NCI-H2227 treated with DMSO at 0.1 percent for 48 hours (cell line): ENCODE measurements around the gene ARHGEF9.
A peak's percentile ranks its signal among the peaks of the same experiment; 100 is the strongest.
"Not testable (repeated sequence)": the region's sequence is repeated elsewhere in the genome, so short reads cannot be mapped to it uniquely, and the experiment has no call there.

Experiments used
- DNase-seq: peaks from one replicate; lab custom pipeline; 2025; lab: John Stamatoyannopoulos, UW

ARHGEF9 gene

DNA sequence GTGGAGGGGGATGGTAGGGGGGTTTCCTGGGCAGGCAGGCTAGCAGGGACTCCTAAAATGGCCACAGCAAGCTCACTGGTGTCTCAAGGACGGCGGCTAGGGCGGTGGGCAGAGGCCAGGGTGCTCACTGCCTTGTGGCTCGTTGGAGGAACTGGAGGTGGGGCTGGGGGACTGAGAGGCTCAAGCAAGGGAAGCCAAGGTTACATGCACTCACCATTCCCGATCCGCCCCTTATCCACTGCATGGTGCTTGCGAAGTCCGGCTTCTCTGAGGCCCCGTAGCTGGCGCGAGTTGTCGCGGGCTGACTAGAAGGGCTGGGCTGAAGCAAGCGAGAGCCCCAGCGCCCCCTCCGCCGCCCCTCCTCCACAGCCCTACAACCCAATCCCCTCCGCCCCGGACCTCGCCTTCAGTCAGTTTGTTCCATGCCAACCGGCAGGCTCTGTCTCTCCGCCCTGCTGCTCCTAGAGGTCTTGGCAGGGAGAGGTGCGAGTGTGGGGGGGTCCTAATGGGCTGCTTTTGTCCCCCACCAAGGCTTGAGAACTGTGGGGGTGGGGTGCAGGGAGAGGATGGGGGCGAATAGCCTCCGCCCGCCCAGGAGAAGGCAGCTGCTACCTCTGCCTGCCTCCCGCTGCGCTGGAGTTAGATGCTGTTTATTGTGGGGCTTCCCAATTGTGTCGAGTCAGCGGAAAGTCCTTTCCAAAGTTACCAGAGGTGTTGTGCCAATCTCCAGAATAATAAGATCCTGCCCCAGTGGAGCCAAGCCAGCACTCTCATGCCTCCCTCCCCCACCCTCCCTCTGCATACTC, at the start of gene ARHGEF9:
ARHGEF9 (minus strand) TSS at position 313 of the 806 bp plus-strand sequence; CDS start at position 244, 69 bp downstream.
- DNase-seq: no peak

DNA sequence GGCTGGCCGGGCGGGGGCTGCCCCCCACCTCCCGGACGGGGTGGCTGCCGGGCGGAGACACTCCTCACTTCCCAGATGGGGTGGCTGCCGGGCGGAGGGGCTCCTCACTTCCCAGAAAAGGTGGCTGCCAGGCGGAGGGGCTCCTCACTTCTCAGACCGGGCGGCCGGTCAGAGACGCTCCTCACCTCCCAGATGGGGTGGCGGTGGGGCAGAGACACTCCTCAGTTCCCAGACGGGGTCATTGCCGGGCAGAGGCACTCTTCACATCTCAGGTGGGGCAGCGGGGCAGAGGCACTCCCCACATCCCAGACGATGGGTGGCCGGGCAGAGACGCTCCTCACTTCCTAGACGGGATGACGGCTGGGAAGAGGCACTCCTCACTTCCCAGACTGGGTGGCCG, 40.4 kb upstream of the ARHGEF9 start:
- not testable (repeated sequence) for DNase-seq

- no peak for DNase-seq
Observed at GRCh38 chrX:63818156-63818555, 33.1 kb upstream of the ARHGEF9 start.

GRCh38 chrX:63817696-63818095, 32.7 kb upstream of the ARHGEF9 start:
- DNase-seq: no peak

GRCh38 chrX:63812823-63813222, 27.8 kb upstream of the ARHGEF9 start:
- no peak for DNase-seq

- no peak for DNase-seq
Observed at GRCh38 chrX:63810746-63811145, 25.7 kb upstream of the ARHGEF9 start.

GRCh38 chrX:63809173-63809572, 24.2 kb upstream of the ARHGEF9 start:
- DNase-seq: no peak

DNA sequence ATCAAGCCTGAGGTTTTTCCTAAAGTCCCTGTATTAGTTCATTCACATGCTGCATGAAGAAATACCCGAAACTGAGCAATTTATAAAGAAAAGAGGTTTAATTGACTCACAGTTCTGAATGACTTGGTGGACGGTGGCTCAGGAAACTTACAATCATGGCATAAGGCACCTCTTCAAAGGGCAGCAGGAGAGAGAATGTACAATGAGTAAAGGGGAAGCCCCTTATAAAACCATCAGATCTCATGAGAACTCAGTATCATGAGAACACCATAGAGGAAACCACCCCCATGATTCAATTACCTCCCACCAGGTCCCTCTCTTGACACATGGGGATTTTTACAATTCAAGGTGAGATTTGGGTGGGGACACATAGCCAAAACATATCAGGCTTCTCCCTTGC, 10.4 kb upstream of the ARHGEF9 start:
- DNase-seq: not testable (repeated sequence)

- DNase-seq: no peak
Observed at GRCh38 chrX:63785708-63786040, 660 bp upstream of the ARHGEF9 start.

DNA sequence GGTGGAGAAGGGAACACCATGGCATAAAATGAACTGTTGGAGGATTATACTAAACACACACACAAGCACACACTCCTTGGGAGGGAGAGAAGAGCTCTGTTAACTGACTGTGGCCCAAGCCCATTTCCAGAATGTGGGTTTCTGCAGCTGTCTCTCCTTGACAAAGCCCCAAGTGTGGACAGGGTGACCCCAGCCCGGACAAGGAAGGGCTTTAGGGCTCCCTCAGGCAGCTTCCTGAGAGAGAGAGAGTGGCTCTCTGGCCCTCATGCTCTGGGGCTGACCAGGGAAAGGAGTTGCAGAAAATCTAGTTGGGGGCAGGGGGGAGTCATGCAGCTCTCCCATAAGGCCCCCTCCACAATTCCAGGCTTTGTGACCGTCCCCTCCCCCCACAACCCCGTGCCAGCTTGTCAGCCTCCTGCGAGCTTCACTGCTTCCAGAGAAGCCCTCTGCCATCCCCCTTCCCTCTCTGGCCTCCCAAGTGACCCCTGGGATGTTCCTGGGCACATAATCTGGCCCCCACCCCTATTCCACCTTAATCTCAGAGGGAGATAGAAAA, 590 bp downstream of the ARHGEF9 start:
- no peak for DNase-seq

GRCh38 chrX:63782515-63782914, 2.5 kb downstream of the ARHGEF9 start:
- no peak for DNase-seq

- no peak for DNase-seq
Observed at GRCh38 chrX:63768760-63769159, 16.3 kb downstream of the ARHGEF9 start.

DNA sequence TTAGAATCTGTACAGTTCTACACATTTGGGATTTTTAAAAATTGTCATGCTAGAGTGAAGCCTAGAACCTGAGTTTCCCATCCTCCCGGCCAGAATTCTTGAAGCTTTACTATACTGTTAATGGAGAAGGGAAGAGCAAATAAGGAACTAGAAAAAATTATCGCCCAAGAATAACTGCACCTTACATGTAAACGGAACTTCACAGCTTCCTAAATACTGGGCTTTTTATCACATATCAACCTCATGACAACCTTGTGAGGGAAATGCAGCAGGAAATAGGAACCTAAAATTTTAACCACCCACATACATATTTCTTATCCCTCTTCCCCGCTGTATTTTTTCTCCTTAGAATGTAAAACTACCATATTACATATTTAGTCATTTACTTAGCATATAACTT, 19.3 kb downstream of the ARHGEF9 start:
- DNase-seq: no peak

GRCh38 chrX:63764946-63765345, 20.1 kb downstream of the ARHGEF9 start:
- no peak for DNase-seq

GRCh38 chrX:63761639-63762038, 23.4 kb downstream of the ARHGEF9 start:
- no peak for DNase-seq

- DNase-seq: no peak
Observed at GRCh38 chrX:63758011-63758410, 27.0 kb downstream of the ARHGEF9 start.

DNA sequence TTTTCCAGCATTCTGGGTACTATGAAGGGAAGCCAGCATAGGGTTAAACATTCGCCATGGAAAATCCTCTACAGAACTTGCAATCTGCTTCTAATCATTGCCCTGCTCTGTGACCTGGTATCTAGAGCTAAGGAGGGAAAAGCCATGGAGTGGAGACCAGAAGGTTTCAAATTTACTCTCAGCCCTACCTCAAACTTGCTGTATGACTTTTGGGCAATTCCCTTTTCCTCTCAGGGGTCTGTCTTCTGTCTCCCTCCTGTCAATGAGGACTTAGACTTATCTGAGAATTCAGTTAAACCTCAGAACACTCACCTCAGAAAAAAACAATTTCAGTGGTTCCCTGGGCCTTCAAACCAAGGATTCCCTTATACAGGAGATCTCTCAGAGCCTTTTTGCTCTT, 29.1 kb downstream of the ARHGEF9 start:
- DNase-seq: no peak

DNA sequence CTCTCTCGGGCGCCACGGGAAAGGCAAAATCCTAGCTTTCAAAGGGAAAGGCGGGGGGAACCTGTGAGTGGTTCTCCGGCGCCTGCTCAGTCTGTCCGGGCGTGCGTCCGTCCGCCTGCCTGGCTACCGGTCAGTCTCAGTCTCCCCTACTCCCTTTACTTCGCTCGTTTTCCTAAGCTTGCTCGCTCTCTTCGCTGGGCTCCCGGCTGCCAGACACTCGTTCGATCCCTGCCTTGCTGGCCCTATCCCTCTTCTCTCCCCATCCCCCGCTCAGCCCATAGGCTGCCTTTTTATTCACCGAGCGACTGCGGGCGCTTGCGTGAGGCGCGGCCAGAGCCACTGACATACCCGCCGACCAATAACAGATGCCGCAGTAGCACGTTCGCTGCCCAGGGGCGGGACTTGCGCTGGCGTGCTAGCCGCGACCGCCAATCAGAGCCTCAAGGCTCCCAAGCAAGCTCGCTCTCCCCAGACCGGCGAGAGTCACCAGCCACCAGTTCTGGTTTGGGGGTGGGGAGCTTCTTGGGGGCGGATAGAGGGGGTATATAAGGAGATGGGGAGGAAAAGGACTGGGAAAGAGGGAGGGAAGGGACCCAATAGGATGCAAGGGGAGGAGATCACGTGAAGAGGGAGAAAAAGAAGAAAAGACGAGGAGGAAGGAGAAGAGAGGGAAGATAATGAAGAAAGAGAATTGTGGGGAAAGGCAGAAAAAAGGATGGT, 30.0 kb downstream of the ARHGEF9 start:
- peak; percentile 82 for DNase-seq

DNA sequence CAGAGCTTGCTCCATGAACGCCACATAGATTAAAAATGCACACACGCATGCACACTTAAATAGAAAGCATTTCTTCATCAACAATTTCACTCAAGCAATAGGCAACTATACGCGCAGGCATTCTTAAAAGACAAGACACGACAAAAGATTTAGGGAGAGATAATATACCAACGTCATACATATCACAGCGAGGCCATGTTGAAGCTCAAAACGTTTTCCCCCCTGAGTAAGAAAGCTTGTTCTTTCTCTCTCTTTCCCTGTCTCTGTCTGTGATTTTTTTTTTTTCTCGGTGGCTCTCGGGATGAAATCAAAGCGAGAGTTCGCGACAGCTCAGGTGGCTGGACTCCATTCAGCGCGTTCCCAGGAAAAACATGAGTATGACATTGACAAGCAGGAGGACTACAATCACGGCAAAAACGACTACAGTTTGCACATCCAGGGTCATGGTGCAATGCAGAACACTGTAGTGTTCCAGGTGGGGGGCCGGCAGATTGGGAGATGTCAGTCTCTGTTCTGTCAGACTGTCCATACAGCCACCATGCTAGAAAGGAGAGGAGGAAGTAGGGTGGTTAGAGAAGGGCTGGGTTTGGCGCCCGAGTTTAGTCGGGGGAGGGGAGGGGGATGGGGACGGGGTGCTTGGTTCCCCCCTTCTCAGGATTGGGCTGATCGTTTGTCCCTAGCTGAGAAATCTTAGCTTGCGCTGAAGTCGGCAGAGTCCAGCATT, 30.7 kb downstream of the ARHGEF9 start:
- DNase-seq: peak; percentile 2

- no peak for DNase-seq
Observed at GRCh38 chrX:63751481-63751880, 33.5 kb downstream of the ARHGEF9 start.

- no peak for DNase-seq
Observed at GRCh38 chrX:63750811-63751210, 34.2 kb downstream of the ARHGEF9 start.

GRCh38 chrX:63747331-63747730, 37.7 kb downstream of the ARHGEF9 start:
- DNase-seq: no peak

DNA sequence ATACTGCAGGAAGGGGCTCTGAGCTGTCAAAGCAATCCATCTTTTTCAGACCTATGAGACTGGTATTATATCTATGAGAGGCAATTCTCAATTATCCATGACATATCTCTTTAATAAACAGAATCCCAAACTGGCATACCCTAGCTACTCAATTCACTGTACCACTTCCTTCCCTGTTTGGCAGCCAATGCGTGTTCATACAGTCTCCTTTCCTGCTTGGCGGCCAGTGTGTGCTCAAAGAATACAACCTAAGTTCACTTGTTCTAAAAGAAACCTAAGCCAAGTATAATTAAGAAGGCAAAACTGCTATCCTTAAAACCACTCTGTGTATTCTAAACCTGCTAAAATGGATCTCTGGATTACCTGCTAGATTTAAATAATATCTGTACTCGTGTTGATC, 38.3 kb downstream of the ARHGEF9 start:
- no peak for DNase-seq
